Dermis microvascular lymphatic vessel endothelial cell (primary cell): ENCODE data around the gene VN1R2. TPM values are rescaled to one million over a fixed set of nuclear protein-coding genes. Genes with fewer than 3 reads are reported as not detected.
"Not testable (repeated sequence)": the region's sequence is repeated elsewhere in the genome, so short reads cannot be mapped to it uniquely, and the experiment has no call there.

Source experiments
- DNase-seq, 2 donors: peaks; one replicate each; pipeline versions ENCODE4 v3.0.0 to v3.0.0-alpha.2; 2010; ENCODE audit warnings: low read depth in 2 of 2
- total RNA-seq: library from RNA; depleted of rRNA; stranded (reverse); fragments of >200 nt; gene quantifications from 2 replicates; pipeline ENCODE4 v1.2.1, GENCODE V29; 2014

The VN1R2 gene
- total RNA-seq: not detected in 2 replicates

DNA sequence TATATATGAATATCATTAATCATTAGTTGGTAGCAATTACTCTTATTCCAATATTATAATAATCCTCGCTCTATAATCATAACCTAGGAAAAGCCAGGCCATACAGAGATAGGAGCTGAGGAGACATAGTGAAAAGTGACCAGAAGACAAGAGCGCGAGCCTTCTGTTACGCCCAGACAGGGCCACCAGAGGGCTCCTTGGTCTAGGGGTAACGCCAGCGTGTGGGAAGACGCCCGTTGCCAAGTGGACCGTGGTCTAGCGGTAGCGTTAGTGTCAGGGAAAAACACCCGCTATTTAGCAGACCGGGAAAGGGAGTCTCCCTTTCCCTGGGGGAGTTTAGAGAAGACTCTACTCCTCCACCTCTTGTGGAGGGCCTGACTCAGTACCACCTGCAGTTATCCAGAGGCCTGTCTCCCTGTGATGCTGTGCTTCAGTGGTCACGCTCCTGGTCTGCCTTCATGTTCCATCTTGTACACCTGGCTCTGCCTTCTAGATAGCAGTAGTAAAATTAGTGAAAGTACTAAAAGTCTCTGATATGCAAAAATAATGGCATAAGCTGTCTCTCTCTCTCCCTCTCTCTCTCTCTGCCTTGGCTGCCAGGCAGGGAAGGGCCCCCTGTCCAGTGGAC, at the start of gene VN1R2:
TSS of gene VN1R2 (plus strand) at position 578 of the 628 bp plus-strand sequence. CDS start 84 bp downstream, outside the sequence.
- DNase-seq: not testable (repeated sequence)

- DNase-seq: not testable (repeated sequence)
These were observed 46.5 kb upstream of the VN1R2 start for GRCh38 chr19:53211554-53211953.

DNA sequence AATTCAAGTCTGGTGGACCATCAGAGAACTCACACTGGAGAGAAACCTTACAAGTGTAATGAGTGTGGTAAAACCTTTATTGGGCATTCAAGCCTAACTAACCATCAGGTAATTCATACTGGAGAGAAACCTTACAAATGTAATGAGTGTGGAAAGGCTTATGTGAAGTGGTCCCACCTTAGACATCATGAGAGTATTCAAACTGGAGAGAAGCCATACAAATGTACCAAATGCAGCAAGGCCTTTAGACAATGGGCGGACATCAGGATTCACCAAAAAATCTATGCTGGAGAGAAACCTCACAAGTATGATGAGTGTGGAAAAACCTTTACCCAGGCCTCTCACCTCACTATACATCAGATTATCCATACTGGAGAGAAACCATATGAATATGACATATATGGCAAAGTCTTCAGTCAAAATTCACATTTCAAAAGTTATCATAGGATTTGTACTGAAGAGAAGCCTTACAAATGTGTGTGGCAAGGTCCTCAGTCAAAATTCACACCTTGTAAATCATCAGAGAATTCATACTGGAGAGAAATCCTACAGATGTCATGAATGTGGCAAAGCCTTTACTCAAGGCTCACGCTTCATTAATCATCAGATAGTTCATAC, 45.3 kb upstream of the VN1R2 start:
- DNase-seq: no peak

DNA sequence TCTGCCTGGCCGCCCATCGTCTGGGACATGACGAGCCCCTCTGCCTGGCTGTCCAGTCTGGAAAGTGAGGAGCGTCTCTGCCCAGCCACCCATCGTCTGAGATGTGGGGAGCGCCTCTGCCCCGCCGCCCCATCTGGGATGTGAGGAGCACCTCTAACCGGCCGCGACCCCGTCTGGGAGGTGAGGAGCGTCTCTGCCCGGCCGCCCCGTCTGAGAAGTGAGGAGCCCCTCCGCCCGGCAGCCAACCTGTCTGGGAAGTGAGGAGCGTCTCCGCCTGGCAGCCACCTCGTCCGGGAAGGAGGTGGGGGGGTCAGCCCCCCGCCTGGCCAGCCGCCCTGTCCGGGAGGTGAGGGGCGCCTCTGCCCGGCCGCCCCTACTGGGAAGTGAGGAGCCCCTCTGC, 35.4 kb upstream of the VN1R2 start:
- not testable (repeated sequence) for DNase-seq

GRCh38 chr19:53224606-53225005, 33.5 kb upstream of the VN1R2 start:
- DNase-seq: no peak

- no peak for DNase-seq
These were observed 20.8 kb upstream of the VN1R2 start for GRCh38 chr19:53237114-53237777.

DNA sequence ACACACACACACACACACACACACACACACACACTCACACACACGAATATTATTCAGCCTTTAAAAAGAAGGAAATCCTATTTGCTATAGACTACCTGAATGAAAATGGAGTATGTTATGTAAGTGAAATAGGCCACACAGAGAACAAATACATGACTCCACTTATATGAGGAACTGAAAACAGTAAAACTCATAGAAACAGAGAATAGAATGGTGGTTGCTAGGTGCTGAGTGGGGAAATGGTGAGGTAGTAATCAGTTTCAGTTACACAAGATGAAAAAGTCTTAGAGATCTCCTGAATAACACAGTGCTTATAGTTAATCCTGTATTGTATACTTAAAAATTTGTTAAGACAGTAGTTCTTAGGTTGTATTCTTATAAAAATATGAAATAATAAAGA, 11.6 kb upstream of the VN1R2 start:
- DNase-seq: no peak

- DNase-seq: peak; percentile 72 to 85
These were observed 3.4 kb upstream of the VN1R2 start, which contains the start of gene ZNF677 for GRCh38 chr19:53254411-53255341. Gene ZNF677, minus strand, starts transcription at chr19:53254873. Its CDS starts 3,323 bp downstream, at chr19:53251550.

GRCh38 chr19:53267623-53268022, 9.5 kb downstream of the VN1R2 start, which contains the start of gene VN1R4:
Gene VN1R4, minus strand, starts transcription at chr19:53267723. Its CDS starts 58 bp downstream, at chr19:53267665.
- DNase-seq: not testable (repeated sequence)

- not testable (repeated sequence) for DNase-seq
These were observed 11.8 kb downstream of the VN1R2 start for GRCh38 chr19:53269861-53270260.

DNA sequence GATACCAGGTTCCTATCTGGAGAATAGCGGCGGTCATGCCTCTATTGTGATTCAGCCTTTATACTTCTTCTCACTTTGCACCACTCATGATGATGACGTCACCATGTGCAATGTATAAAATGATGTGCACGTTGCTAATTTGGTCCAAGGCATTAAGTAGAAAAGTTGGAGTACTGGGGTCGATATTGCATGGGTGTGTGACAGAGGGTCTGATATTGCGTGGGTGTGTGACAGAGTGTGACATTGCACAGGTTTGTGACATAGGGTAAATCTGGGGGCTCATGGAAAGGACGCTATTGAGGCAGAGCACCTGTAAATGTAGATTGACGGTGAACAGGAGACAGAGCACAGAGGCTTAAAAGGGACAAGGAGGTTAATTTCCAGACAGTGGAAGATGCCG, 14.0 kb downstream of the VN1R2 start:
- DNase-seq: no peak

- no peak for DNase-seq
These were observed 17.4 kb downstream of the VN1R2 start for GRCh38 chr19:53275480-53275879.

GRCh38 chr19:53281947-53282346, 23.9 kb downstream of the VN1R2 start:
- not testable (repeated sequence) for DNase-seq

DNA sequence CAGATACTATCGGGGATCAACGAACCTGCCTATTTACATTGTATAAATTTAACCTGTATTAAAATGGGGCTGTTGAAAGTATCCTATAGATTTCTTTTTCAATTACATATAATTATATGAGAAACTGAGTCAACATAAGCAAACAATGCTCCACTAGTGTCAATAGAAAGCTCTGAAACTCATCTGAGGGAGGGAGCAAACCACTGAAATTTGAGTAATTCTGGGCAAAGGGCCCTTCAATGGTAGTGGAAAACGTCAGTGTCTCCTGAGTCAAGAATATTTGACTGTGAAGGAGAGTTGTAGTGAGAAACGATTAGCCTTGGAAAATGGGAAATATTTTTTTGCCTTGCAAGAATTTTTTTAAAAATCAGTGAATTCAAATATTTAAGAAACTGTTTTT, 27.0 kb downstream of the VN1R2 start:
- DNase-seq: no peak

GRCh38 chr19:53290758-53291549, 32.9 kb downstream of the VN1R2 start:
- DNase-seq: no peak

DNA sequence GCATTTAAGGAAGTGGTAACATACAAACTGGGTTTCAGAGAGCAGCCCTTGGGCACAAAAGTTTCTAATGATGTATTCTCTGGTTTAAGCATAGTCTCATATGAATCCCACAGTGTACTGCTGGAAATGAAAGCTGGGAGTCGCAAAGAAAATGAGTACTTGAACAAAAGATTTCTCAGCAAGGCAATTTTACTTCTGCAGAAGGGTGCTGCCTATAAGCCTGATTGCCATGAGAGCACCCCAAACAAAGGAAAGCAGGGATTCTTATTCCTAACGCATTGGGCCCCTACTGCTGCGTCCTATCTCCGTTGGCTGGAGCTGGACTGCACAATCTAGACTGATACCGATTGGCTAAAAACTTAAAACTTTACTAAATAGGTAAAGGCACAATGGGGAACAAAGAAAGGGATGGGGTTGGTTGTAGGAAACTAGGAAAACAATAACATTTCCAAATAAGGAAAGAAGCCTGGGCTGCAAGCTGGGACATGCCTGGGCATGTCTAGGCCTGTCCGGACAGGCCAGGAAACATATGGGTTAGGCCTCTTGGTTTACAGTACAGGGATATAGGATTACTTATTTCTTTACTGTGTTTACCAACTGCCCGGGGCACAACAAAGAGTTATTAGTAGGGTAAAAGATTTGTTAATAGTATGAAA, 36.8 kb downstream of the VN1R2 start:
- DNase-seq: no peak

DNA sequence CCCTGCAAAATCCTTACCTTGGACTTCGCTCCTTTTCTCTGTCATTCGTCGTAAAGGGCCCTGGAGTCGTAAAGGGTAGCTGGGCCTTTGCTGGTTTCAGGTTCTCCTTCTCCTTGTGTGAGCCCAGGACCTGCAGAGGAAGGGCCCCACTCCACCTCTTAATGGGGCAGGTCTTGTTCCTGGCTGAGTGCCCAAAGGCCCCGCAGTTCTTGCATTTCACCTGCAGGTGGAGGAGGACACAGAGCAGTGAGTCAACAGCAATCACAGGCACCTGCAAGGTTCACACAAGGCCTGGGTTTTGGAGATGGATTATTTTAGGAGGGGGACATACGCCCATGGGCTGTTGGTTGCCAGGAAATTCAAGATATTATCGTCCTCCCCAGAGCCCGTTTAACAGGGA, 43.2 kb downstream of the VN1R2 start:
- not testable (repeated sequence) for DNase-seq

DNA sequence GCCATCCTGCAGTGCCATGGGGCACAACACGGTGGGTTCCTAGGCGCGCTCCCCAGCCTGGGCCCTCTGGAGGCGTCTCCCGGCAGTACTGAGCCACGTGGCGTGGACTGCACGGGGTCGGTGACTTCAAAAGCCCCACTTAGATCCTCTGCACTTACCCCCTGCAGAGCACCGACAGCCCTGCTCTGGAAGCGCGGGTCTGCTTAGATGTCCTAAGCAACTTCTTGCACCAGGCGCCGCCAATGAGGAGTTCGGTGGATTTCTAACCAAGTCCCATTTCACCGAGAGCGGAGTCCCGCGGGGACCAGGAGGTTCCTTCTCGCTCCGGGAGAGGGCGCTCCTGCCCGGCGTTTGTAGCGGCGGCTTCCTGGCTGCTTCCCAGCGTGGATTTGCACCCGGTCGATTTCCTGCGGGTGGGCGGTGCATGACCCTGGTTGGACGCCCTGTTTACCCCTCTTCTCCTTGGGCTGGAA, 50.3 kb downstream of the VN1R2 start:
- peak in 1 of 2 donors; percentile 34 for DNase-seq
